Loucy (cell line): ENCODE results near the gene ATP7B.

Experiments used
- H2AFZ ChIP-seq: fragments of 200-600 bp; sonication (generic); 2 replicates; pipeline ENCODE4 v1.6.0; 2016; ENCODE audit warnings: antibody characterized with exemption, mild to moderate bottlenecking, low read length, moderate library complexity
- H3F3A ChIP-seq: fragments of 200-600 bp; 2 replicates; pipeline ENCODE4 v1.6.0; 2016; ENCODE audit warnings: antibody characterized with exemption, low read depth, mild to moderate bottlenecking
- H3K27me3 ChIP-seq: fragments of 200-600 bp; sonication (generic); 2 replicates; pipeline ENCODE4 v1.6.1; 2014; ENCODE audit warnings: low read length, mild to moderate bottlenecking; ENCODE audit not compliant: insufficient read depth, poor library complexity, severe bottlenecking
- H3K36me3 ChIP-seq: fragments of 200-600 bp; sonication (generic); 2 replicates; pipeline ENCODE4 v1.6.1; 2016; ENCODE audit warnings: low read length; ENCODE audit not compliant: insufficient read depth
- H3K4me1 ChIP-seq: fragments of 200-600 bp; sonication (generic); 2 replicates; pipeline ENCODE4 v1.5.1; 2014; ENCODE audit warnings: low read length, mild to moderate bottlenecking; ENCODE audit not compliant: insufficient read depth, poor library complexity, severe bottlenecking
- H3K4me2 ChIP-seq: fragments of 200-600 bp; sonication (generic); 2 replicates; pipeline ENCODE4 v1.6.0; 2014; ENCODE audit warnings: antibody characterized with exemption, low read length, low read depth, mild to moderate bottlenecking; ENCODE audit not compliant: poor library complexity, severe bottlenecking
- H3K4me3 ChIP-seq: fragments of 200-600 bp; sonication (generic); 2 replicates; pipeline ENCODE4 v1.5.1; 2014; ENCODE audit warnings: low read length, mild to moderate bottlenecking, mixed read lengths; ENCODE audit not compliant: poor library complexity, severe bottlenecking
- H3K79me2 ChIP-seq: fragments of 200-600 bp; sonication (generic); 2 replicates; pipeline ENCODE4 v1.6.1; 2014; ENCODE audit warnings: low read length; ENCODE audit not compliant: insufficient read depth
- H3K9ac ChIP-seq: fragments of 200-600 bp; sonication (generic); 2 replicates; pipeline ENCODE4 v1.6.0; 2014; ENCODE audit warnings: mild to moderate bottlenecking, low read depth, low read length, moderate library complexity; ENCODE audit not compliant: poor library complexity, severe bottlenecking
- H3K9me2 ChIP-seq: fragments of 200-600 bp; sonication (generic); replicated peaks from 2 replicates; pipeline ENCODE4 v1.6.1; 2016; ENCODE audit warnings: low read depth, low read length, mixed read lengths
- H3K9me3 ChIP-seq: fragments of 200-600 bp; sonication (generic); 2 replicates; pipeline ENCODE4 v1.6.1; 2014; ENCODE audit warnings: mild to moderate bottlenecking, antibody characterized with exemption, low read length, low read depth; ENCODE audit not compliant: insufficient read depth
- H4K20me1 ChIP-seq: fragments of 200-600 bp; sonication (generic); 2 replicates; pipeline ENCODE4 v1.6.0; 2014; ENCODE audit warnings: antibody characterized with exemption, low read length, mild to moderate bottlenecking; ENCODE audit not compliant: insufficient read depth, poor library complexity, severe bottlenecking
- EZH2phosphoT487 ChIP-seq: fragments of 200-600 bp; IDR thresholded peaks from 2 replicates; pipeline ENCODE4 v1.6.1; 2018; ENCODE audit warnings: antibody characterized with exemption, mild to moderate bottlenecking, moderate library complexity, borderline replicate concordance
- TF ChIP-seq, protein P1 (sequence below): fragments of 200-600 bp; sonication (generic); conservative IDR thresholded peaks from 2 replicates; pipeline ENCODE4 v1.5.1; 2014; ENCODE audit warnings: mild to moderate bottlenecking, antibody characterized with exemption, low read length

Gene ATP7B

GRCh38 chr13:52010890-52011631 is at the start of gene ATP7B:
TSS of gene ATP7B (minus strand) at chr13:52011450. CDS start at chr13:52011337, 113 bp downstream.
- Histone ChIP-seq H4K20me1 (peaks cover 12% of the 10 kb centered on the region), H3K4me3 (peak within 1 kb of the TSS; percentile 91), H3F3A (no peaks in the 10 kb centered on the region), H3K9me3 (no peaks in the 10 kb centered on the region), H3K9ac (peak within 1 kb of the TSS; percentile 82), H3K79me2 (peaks cover 36% of the 10 kb centered on the region), H3K9me2 (no peaks in the 10 kb centered on the region), H3K36me3 (no peaks in the 10 kb centered on the region), H3K4me2 (peak within 1 kb of the TSS; percentile 88), H3K4me1 (peaks cover 19% of the 10 kb centered on the region), H3K27me3 (peaks cover 20% of the 10 kb centered on the region), H2AFZ (peak within 1 kb of the TSS; percentile 99)
- TF ChIP-seq EZH2phosphoT487, result no peak
- TF ChIP-seq, protein P1, sequence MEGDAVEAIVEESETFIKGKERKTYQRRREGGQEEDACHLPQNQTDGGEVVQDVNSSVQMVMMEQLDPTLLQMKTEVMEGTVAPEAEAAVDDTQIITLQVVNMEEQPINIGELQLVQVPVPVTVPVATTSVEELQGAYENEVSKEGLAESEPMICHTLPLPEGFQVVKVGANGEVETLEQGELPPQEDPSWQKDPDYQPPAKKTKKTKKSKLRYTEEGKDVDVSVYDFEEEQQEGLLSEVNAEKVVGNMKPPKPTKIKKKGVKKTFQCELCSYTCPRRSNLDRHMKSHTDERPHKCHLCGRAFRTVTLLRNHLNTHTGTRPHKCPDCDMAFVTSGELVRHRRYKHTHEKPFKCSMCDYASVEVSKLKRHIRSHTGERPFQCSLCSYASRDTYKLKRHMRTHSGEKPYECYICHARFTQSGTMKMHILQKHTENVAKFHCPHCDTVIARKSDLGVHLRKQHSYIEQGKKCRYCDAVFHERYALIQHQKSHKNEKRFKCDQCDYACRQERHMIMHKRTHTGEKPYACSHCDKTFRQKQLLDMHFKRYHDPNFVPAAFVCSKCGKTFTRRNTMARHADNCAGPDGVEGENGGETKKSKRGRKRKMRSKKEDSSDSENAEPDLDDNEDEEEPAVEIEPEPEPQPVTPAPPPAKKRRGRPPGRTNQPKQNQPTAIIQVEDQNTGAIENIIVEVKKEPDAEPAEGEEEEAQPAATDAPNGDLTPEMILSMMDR, result no peak

DNA sequence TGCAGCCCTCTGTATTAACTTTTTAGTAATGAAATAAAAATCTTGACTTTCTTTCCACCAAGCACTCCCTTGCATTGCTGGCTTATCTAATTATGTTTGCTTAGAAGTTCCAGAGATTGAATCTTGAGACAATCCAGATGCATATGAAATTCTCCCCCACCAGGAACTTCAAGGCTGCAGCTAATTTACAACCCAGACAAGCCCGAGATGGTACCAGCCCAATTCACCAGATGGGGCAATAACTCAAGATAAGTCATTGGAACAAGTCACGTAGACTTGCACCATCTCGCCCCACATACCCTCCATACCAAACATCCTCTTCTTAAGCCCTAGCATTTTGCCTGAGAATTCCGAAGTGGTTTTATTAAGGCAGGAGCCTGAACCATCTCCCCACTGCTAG is 42.2 kb upstream of the ATP7B start:
- Histone ChIP-seq H3K36me3 (no peaks in the 10 kb centered on the region), H3K27me3 (no peaks in the 10 kb centered on the region), H3K9ac (no peak overlapping the region), H3K4me2 (no peak overlapping the region), H4K20me1 (no peaks in the 10 kb centered on the region), H3K79me2 (no peaks in the 10 kb centered on the region), H3K9me2 (no peaks in the 10 kb centered on the region), H3K4me1 (no peaks in the 10 kb centered on the region), H3K4me3 (no peak overlapping the region), H3F3A (no peaks in the 10 kb centered on the region), H2AFZ (no peak overlapping the region), H3K9me3 (no peaks in the 10 kb centered on the region)
- no peak for TF ChIP-seq EZH2phosphoT487
- TF ChIP-seq, protein P1, result no peak

DNA sequence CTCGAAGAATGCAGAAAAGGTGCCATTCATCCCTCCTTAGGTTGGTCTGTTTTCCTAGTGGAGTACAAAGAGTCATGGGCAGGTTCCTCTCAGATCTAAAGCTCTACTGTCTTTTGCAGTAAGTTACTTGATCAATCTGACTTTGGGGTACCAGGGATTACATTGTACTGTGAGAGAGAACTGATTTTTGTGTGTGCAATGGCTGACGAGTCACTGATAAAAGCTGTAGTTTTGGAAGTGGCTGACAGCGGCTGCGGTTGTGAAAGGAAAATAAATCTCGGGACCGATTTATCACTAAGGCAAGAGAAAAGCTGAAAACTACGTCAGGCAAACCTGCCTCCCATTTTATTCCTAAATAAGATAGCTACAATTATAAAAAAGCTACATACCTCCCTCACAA is 40.1 kb upstream of the ATP7B start:
- no peaks in the 10 kb centered on the region for H3K9me3 ChIP-seq
- H3K4me2 ChIP-seq, result no peak overlapping the region
- H3K79me2 ChIP-seq, result no peaks in the 10 kb centered on the region
- H2AFZ ChIP-seq, result no peak overlapping the region
- H3K27me3 ChIP-seq, result no peaks in the 10 kb centered on the region
- no peak overlapping the region for H3K4me3 ChIP-seq
- no peaks in the 10 kb centered on the region for H3K36me3 ChIP-seq
- H3F3A ChIP-seq, result no peaks in the 10 kb centered on the region
- TF ChIP-seq, protein P1, result no peak
- no peak for TF ChIP-seq EZH2phosphoT487
- H3K4me1 ChIP-seq, result no peaks in the 10 kb centered on the region
- no peaks in the 10 kb centered on the region for H3K9me2 ChIP-seq
- no peaks in the 10 kb centered on the region for H4K20me1 ChIP-seq
- H3K9ac ChIP-seq, result no peak overlapping the region
